M059J (cell line): ENCODE results near the gene GATA2. TPM values are rescaled to one million over a fixed set of nuclear protein-coding genes. Genes with fewer than 3 reads are reported as not detected.

ENCODE experiments used
- DNase-seq: peaks from one replicate; pipeline ENCODE4 v3.0.0-alpha.2; 2012; ENCODE audit warnings: low read depth
- total RNA-seq: library from RNA; depleted of rRNA; stranded (reverse); fragments of >200 nt; shearing (Covaris generic); gene quantifications from 2 replicates; pipeline ENCODE4 v1.2.3, GENCODE V29; 2014; rRNA removed

GATA2 gene
- total RNA-seq = 22.7 and 36.3 TPM in 2 replicates

DNA sequence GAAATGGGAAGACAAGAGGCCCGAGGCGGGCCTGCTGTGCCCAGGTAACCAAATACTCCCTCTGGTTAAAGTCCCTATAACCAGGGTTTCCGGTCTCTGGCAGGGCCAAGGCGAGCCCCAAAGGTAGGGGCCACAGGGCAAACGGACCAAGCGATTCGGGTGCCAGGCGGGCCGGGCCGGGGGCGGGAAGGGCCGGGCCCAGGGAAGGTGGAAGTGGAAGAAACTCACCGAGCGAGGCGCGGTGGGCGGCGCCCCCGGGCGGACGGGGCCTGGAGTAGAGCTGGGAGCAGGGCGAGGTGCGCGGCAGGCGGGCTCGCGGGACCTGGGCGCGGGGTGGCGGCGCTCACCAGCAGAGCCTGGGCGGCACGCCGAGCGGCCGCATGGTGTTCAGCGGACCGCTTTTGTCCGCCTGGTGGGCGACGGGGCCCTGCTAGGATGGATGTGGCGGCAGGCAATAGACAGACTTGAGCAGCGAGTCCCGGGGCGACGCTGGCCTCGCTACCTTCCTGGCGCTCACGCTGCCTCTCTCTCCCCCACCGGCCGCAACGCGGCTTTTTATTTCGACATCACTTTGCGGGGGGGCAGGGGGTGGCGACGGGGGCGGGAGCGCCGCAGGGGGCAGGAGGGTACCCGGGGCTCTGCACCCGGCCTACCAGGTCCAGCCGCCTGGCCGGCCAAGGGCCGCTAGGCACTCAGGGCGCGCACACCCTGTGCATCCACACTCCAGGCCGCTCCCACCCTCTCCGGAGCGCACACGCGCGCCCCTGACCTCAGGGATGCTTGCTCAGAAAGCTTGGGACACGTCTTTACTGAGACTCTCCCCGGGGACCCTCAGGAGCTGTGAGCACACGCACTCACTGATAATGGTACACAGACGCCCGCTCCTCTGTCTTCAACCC, at the start of gene GATA2:
GATA2 (minus strand) TSS at position 531 of the 899 bp plus-strand sequence. CDS start 6,170 bp downstream, outside the sequence.
- DNase-seq = no peak

DNA sequence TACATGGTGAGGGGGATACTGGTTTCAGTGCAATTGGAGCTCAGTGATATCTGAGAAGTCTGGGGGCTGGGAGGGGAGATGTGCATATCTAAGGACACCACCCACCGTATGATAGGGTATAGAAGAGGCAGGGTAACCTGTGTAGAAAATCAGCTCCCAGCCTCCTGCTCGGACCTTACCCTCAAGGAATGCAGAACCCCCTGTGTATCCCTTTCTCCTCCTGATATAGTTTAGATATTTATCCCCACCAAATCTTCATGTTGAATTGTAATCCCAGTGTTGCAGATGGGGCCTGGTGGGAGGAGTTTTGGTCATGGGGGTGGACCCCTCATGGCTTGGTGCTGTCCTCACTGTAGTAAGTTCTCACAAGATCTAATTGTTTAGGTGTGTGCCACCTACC, 48.2 kb upstream of the GATA2 start:
- DNase-seq = no peak

DNA sequence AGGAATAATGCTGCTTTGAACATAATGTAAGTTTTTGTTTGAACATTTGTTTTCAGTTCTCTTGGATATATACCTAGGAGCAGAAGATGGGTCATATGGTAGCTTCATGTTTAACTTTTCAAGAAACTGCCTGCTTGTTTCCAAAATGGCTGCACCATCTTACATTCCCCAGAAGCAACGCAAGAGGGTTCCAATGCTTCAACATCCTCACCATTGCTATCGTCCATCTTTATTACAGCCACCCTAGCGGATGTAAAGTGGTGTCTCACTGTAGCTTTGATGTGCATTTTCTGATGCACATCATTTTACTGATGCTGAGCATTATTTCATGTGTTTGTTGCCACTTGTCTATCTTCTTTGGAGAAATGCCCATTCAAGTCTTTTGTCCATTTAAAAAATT, 46.4 kb upstream of the GATA2 start:
- no peak for DNase-seq

DNA sequence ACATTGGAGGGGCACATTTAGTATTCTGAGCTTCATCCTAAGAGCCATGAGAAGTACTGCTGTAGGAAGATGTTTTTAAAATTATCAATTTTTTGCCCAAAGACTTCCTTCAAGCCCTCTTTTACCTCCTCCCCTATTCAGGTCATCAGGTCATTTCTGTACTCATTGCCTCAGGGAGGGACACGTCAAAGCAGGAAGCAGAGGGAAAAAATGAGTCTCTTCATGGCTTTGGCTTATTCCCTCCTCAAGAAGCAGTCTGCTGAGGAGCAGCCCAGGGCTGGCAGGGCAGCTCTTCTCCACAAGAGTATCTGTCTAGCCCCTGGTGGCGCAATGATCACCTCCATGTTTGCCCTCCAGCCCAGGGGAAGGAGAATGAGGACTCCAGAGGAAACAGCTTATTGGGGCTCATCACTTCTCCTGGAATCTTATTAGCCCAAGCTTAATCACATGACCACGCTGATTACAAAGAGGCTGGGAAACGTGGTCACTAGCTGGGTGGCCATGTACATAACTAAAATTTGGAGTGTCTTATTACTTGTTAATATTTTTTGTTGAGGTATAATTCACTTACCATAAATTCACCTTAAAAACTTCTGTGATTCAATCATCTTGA, 44.2 kb upstream of the GATA2 start:
- peak; percentile 79 for DNase-seq

- DNase-seq = no peak
These were observed 39.3 kb upstream of the GATA2 start for GRCh38 chr3:128532012-128532983.

- no peak for DNase-seq
These were observed 31.6 kb upstream of the GATA2 start for GRCh38 chr3:128524374-128525299.

- DNase-seq = no peak
These were observed 30.6 kb upstream of the GATA2 start for GRCh38 chr3:128523591-128523990.

- no peak for DNase-seq
These were observed 28.7 kb upstream of the GATA2 start for GRCh38 chr3:128521715-128522114.

- DNase-seq = no peak
These were observed 25.8 kb upstream of the GATA2 start for GRCh38 chr3:128518587-128519490.

DNA sequence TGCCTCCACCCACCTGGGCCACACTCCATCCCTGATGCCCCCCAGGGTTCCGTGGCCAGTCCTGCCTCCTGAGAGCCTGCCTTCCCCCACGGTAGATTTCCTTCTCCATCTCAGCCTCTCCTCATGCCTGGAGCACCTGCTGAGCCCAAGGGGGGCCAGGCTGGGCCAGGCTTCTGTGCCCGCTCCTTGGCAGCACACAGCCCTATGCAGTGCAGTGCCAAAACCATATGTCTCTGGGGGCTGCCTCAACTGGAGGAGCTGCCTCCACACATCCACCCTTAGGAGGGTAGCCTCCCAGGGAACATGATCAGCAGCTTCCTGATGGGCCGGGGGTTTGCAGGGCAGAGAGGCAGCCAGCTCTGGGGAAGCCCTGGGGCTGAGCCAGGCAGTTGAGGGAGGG, 24.6 kb upstream of the GATA2 start:
- no peak for DNase-seq

DNA sequence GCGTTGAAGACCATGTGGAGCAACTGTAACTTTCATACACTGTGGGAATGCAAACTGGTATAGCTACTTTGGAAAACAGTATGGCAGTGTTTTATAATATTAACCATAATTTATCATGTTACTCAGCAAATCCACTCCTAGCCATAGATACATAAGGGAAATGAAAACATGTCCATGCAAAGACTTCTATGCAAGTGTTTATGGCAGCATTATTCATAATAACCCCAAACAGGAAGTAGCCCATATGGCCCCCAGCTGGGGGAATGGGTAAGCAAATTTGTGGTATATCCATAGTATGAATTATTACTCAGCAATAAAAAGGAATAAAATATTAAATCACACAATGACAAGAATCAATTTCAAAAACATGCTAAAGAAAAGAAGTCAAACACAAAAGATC, 23.0 kb upstream of the GATA2 start:
- no peak for DNase-seq

GRCh38 chr3:128508852-128509251, 15.9 kb upstream of the GATA2 start:
- no peak for DNase-seq

GRCh38 chr3:128506754-128507153, 13.8 kb upstream of the GATA2 start:
- DNase-seq = peak; percentile 53

- peak; percentile 42 for DNase-seq
These were observed 12.8 kb upstream of the GATA2 start for GRCh38 chr3:128505771-128506170.

DNA sequence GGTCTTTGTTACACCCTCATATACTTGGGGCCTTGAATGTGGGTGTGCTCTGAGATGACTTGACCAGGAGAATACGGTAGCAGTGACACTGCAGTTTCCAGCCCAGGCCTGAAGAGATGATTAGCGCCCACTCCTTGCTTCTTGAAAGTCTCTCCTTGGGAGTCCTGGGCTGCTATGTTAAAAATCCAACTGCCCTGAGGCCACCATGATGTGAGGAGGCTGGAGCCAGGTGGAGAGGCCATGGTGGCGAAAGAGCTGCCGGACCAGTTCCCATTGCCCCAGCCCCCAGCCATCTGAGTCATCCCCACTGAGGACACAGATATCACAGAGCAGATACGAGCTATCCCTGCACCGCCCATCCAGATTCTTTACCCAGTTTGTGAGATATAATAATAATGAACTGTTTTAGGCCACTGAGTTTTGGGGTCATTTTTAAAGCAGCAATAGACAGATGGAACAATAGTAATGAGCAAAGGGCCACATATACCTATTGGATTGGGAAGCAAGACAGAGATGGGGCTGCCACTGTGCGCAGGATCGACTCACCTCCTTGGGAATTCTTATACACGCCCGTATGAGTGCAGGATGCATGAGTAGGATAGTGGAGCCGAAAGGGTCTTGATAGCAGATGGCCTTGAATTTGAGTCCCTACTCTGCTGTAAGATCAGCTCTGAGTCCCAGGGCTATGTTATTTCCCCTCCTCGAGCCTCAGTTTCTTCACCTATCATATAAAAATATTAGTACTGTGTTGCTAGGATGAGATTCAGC, 12.1 kb upstream of the GATA2 start:
- peak; percentile 24 for DNase-seq

DNA sequence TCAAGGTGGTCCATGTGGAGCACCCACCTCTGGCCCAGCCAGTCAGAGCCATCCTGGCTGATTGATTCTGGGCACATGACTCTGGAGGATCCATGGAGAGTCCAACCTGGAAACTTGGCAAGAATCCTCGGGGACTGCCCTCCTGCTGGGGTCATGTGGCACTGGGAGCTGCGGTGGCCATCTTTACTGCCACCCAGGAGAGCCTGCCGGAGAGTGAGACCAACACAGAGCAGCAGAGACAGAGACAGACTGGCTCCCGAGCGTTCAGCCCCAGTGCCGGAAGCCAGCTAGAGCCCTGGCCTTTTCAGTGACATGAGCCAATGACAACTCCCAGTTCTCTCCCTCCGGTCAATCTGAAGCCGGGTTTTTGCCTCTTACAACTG, 11.5 kb upstream of the GATA2 start:
- no peak for DNase-seq

GRCh38 chr3:128503751-128504532, 10.9 kb upstream of the GATA2 start:
- no peak for DNase-seq

- DNase-seq = peak; percentile 40
These were observed 10.2 kb upstream of the GATA2 start for GRCh38 chr3:128503164-128503651.
